Measurements from ENCODE around the gene USP9X.

- no peak for TF ChIP-seq CTCF (IDR thresholded peaks at IDR 0.05)
- TF ChIP-seq POLR2AphosphoS5 (IDR thresholded peaks at IDR 0.05; ENCODE audit: insufficient read depth in 1 of 2, low read depth in 1 of 2): no peak
Observed at GRCh38 chrX:41177297-41177696, 92.1 kb downstream of the USP9X start.

Data from vagina (tissue), 2 donors.